Activated CD8-positive, alpha-beta memory T cell treated with anti-CD3 and anti-CD28 coated beads for 48 hours (primary cell): Measurements from ENCODE around the gene TMEM50A.
"Not testable (repeated sequence)": the region's sequence is repeated elsewhere in the genome, so short reads cannot be mapped to it uniquely, and the experiment has no call there.

Source experiments
- DNase-seq, 3 experiments: peaks; one replicate each; pipeline ENCODE4 v3.0.0-alpha.2; 2020; ENCODE audit warnings: low read depth in 2 of 3, low spot score in 2 of 3

The TMEM50A gene

DNA sequence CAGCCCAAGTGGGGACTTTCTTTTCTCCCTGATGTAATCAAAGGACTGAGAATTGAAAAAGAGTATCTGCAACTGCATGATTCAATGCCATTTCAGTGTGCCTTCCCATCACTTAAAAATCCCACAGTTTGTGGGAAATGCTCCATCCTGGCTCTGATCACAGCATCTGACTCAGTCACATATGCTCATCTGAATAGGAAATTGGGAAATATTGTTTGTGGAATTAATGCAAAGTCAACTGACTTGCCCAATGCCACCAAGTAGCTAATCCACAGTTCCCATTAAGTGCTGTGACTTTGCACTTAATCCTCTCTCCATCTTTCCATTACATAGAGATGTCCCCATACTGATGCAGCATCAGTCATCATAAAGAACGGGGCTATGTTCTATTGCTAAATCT, 45.0 kb downstream of the TMEM50A start:
- not testable (repeated sequence) for DNase-seq

DNA sequence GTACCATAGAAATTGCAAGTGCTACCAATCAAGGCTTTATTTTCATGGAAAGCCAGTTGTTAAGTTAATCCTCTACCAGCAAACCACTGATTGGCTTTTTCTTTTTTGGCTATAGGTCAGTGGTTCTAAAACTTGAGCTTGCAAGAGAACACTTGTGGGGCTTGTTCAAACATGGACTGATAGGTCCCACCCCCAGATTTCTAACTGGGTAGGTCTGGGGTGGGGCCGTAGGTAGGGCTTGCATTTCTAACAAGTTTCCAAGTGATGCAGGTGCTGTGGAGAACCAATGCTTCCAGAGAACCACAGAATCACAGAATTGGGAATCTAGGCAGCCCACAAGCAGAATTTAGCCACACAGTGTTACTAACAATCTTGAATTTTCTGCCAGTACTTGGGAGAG, 45.7 kb downstream of the TMEM50A start:
- not testable (repeated sequence) for DNase-seq

DNA sequence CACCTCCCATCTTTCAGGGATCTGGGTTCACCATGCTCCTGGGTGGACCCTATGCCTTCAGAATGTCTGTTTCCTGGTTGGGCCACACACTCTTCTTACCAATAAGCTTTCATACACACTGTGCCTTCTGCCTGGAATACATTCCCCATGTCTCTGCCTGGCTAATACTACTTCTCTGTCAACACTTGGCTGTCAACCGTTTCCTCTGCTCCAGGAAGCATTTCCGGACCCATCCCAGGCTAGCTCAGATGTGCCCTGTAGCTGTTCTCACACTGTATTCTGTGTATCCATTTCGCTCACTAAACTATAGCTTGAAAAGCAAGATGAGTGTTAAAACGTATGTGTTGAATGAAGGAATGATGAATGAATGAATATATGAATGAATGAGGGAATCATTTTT, 49.0 kb downstream of the TMEM50A start:
- not testable (repeated sequence) for DNase-seq

DNA sequence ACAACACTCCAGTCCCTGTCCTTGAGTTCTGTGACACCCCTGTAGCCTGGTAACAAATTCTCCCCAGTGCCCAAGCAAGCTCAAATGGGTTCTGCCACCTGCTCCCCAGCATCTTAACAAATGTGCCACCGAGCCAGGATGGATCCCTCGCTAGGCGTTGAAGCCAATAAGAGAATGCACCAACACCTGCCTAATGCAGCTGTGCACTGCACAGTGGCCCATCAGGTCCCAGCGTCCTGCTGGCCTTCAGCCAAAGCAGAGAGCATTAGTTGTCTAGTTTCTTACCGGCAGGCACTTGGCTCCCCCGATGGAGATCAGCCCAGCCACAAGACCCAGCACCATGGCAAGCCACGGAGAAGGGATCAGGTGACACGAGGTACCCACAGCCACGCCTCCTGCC, 50.6 kb downstream of the TMEM50A start:
- not testable (repeated sequence) for DNase-seq

DNA sequence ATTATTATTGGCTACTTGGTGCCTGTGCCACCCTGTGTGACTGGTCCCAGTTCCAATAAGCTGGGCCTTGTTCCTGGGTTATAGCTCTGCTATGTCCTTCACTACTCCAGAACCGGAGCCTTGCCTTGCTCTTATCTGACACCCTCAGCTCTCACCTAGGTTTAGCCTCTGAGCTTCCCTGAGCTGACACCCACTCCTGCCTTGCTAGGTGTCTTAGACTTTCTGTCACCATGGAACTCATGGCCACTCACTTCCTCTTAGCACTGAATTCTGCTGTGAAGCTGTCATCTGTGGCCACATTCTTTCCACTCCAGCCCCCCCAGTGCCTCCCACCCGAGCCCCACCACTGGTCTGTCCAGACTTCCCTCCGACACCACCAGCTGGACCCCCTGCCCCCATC, 51.6 kb downstream of the TMEM50A start:
- not testable (repeated sequence) for DNase-seq

DNA sequence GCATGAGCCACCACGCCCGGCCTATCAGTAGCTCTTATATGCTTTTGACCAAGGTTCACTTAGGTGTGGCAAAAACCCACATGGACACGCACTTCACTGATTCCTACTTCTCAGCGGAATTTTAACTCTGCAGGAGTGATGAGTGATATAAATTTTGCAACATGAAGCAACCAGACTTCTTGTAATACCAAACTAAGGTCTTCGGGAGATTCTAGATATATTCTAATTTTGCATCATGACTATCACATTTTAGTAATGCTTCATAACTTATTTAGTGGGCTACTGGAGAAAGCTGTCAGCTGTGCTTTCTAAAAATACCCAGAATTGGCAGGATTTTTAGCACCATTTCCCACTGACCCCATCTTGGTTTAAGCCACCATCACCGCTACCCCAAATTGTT, 54.7 kb downstream of the TMEM50A start:
- no peak for DNase-seq

DNA sequence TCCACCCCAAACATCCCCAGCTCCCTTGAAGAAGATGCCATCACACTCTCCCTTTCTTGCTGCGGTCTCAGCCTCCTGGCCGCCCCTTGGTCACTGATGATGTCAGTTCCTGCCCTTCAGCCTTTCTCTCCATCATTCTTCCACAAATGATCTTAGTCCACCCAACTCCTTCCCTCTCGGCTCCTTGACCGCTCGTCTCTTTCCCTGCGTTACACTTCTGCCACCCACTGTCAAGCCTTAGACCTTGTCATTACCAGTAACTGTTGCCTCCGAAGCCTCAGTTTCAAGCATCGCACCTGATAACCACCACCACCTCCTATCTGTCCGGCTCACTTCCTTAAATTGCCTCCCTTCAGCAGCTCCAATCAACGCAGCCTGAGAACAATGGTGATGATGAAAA, 59.4 kb downstream of the TMEM50A start:
- DNase-seq = not testable (repeated sequence)

DNA sequence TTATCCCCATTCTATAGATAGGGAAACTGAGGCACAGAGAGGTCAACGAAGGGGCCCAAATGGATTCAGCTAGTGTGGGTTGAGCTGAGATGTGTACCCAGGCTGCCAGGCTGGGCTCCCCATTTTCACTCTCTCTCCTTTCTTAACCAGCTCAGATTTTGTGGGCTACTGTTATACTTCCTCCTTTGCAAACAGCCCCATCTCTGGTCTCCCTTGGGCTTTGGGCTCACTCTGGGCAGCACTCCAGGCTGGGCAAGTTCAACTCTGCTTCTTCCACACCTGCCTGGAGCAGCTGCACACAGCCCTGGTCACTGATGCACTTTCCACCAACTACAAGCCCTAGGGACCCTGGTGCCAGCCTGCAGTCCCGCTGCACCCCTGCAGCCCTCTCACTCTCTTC, 59.9 kb downstream of the TMEM50A start:
- DNase-seq = not testable (repeated sequence)

DNA sequence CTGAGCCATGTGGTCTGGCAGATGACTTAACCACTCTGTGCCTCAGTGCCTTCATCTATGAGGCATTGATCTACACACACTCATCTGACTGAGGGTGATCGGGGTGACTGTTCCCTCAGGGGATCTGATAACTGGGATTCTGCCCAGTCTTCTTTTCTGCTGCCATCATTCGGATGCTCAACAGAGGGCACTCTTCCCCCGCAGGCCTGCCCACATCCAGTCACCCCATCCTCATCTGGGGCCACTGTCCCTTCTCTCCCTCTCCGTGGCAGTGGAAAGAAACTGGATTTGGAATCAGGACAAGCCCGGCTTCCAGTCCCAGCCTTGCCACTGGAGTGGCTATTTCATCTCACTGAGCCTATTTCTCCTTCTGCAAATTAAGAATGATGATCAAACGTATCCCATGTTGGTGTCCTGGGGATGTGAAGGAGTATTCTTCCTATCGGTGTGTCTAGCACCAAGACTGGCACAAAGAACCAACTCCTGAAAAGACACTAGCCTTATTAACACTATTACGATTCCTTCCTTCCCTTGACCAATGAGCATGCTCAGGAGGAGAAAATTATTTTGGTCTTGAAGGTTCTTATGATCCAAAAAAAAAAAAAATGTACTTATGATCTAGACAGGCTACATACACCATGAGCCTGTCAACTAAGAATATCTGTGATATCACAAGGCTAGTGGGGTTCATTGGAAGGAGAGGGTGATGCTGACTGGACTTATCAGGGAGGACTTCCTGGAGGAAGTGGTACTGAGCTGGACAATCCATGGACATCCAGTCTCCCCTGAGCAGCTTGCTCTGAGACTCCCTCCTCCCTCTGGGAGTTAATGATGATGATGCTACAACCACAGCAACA, 65.0 kb downstream of the TMEM50A start:
- DNase-seq = not testable (repeated sequence)

DNA sequence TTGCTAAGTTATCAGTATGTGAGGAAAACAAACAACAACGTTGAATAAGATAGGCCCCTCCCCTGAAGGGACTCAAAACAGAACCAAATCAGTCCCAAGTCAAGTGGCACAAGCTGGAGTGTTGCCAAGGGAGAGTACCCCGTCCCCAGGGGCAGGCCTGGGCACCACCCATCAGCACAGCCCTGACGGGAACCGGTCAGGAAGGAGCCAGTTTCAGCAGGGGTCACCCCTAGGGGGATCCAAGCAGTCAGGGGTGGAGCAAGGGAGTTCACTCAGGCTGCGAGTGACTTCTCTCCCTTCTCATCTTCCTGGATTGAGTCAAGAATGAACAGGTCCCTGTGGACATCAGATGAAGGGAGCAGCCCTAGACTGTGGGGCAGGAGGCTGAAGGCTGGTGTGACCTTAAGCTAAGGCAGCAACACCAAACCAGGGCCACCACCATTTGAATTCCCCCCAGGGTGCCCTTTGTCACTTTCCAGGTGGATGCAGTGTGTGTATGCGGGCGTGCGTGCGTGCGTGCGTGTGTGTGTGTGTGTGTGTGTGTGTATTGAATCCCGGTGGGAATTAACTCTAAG, 67.7 kb downstream of the TMEM50A start:
- DNase-seq = not testable (repeated sequence)

DNA sequence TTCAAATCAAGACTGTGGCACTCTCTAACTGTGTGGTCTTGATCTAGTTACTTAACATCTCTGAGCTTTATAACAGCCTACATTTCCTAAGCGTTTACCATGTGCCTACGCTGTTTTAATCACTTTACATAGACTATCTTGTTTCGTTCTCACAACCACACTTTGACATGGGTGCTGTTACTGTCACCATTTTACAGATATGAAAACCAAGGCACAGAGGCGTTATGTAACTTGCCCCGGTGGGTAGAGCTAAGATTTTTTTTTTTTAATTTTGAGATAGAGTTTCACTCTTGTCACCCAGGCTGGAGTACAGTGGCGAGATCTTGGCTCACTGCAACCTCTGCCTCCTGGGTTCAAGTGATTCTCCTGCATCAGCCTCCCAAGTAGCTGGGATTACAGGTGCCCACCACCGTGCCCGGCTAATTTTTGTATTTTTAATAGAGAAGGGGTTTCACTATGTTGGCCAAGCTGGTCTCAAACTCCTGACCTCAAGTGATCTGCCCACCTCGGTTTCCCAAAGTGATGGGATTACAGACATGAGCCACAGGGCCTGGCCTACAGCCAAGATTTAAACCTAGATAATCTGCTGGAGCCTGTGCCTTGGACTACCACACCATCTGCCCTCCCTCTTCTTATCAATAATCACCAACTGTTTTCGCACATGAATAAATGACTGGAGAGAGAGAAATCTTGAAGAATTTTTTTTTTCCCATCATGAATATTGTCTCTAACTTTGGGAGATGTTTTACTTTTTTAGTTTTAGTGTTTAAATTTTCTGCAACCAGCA, 71.7 kb downstream of the TMEM50A start:
- not testable (repeated sequence) for DNase-seq
